T-helper 17 cell (primary cell): ENCODE data around the gene TMCC2. TPM values are rescaled to one million over a fixed set of nuclear protein-coding genes. Genes with fewer than 3 reads are reported as not detected.

Source experiments
- ATAC-seq: fragments of 150-1000 bp; cut with Tn5 transposase; 2 replicates; pipeline ENCODE4 v1.10.0; 2021; ENCODE audit warnings: mild to moderate bottlenecking, moderate library complexity
- DNase-seq, 3 donors: peaks; one replicate each; pipeline versions ENCODE4 v3.0.0 to v3.0.0-alpha.2; 2020 to 2021
- H3K9me3 ChIP-seq: one replicate; pipeline ENCODE4 v1.7.0; 2013; ENCODE audit warnings: low read length, mild to moderate bottlenecking; ENCODE audit not compliant: control insufficient read depth, poor library complexity, severe bottlenecking
- H3K27ac Mint-ChIP-seq: one replicate; pipeline ENCODE4 v1.8.0; 2022; ENCODE audit warnings: mild to moderate bottlenecking, moderate library complexity, mixed read lengths
- H3K27me3 Mint-ChIP-seq: one replicate; pipeline ENCODE4 v1.8.0; 2022; ENCODE audit warnings: mixed read lengths
- H3K36me3 Mint-ChIP-seq: one replicate; pipeline ENCODE4 v1.8.0; 2022; ENCODE audit warnings: low read depth, mixed read lengths
- H3K4me1 Mint-ChIP-seq: one replicate; pipeline ENCODE4 v1.8.0; 2022; ENCODE audit warnings: mild to moderate bottlenecking, mixed read lengths
- H3K4me3 Mint-ChIP-seq: one replicate; pipeline ENCODE4 v1.8.0; 2022; ENCODE audit warnings: mild to moderate bottlenecking, moderate library complexity, mixed read lengths
- total RNA-seq, 4 donors: library from RNA in 2 of 4; stranded (reverse) in 2 of 4; gene quantifications; one replicate each; pipeline ENCODE4 v1.2.3 and lab custom pipeline; 2022 to 2026

TMCC2 gene
- total RNA-seq, 2 donors from 2014 or later, result 0.65 to 10.2 TPM

DNA sequence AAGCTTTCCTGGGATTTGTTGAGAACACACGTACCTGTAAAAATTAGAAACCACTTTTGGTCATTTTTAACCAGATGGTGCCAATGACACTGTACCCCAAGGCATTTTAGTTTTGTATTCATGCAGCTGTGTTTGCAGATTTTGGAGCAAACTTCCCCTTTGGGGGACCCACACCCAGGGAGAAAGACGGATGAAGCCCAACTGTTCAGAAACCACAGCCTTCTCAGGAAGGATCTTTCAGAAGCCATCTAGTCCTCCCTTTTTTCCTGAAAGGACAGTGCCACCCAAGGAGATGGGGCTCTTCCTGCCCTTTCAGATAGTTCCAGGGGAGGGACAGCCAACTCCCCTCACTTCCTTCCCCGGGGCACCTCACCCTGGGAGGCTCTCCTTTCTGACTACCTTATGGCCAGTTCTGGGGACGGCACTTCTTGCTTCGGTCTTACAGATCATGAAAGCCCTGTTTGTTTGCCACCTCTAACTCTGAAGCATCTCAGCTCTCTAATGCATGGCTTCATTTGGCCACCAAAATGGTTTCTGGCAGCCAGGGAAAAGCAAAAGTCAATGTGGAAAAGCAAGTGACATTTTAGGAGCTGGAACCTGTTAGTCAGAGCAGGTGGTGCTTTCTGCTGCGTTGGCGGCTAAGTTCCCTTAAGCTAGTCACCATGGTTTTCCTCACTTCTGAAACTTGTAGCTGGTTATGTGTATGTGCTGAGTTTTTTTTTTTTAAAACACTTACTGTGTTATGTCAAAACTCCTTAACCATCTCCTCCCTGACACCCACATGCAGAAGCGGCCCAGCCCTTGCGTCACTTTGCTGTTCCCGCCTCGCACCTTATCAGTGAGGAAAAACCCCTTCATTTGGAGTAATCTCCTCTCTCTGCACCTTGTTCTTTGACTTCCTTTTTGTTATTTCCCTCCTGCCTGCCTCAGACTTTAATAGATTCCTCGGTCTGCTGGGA, 10.1 kb downstream of the TMCC2 start:
- ATAC-seq, result no peak
- H3K4me3 Mint-ChIP-seq, result no peak overlapping the region
- no peak for DNase-seq

DNA sequence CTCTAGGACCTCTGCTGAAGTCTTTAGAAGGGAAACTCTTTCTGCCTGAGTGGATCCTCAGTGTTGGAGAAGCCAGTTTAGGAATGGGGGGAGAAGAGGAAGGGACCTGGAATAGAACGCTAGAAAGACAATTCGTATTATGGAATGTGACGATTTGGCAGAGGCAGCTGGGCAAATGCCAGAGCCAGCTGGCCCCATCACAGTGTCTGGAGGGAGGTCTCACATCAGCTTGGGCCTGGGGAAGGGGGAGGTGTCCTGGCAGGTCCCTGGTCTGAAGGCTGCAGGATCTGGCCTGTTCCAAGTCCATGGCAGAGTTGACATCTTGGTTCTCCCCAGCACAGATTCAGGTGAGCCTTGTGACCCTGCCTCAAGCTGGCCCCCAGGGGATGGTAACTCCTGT, 11.3 kb downstream of the TMCC2 start:
- Mint-ChIP-seq H3K4me3 (no peak overlapping the region), H3K27me3 (peaks cover 36% of the 10 kb centered on the region), H3K4me1 (peaks cover 5% of the 10 kb centered on the region), H3K27ac (no peak overlapping the region), H3K36me3 (peaks cover 6% of the 10 kb centered on the region)
- no peak for DNase-seq
- no peak for ATAC-seq
- no peaks in the 10 kb centered on the region for H3K9me3 ChIP-seq

More for the DNA sequence above, 10.1 kb downstream of the TMCC2 start:
- H3K9me3 ChIP-seq, result no peaks in the 10 kb centered on the region
- H3K27ac Mint-ChIP-seq, result no peak overlapping the region
- peaks cover 5% of the 10 kb centered on the region for H3K4me1 Mint-ChIP-seq
- H3K27me3 Mint-ChIP-seq, result peaks cover 41% of the 10 kb centered on the region
- peaks cover 6% of the 10 kb centered on the region for H3K36me3 Mint-ChIP-seq

- H3K4me1 Mint-ChIP-seq, result peaks cover 5% of the 10 kb centered on the region
- no peak for ATAC-seq
These were observed 12.4 kb downstream of the TMCC2 start for GRCh38 chr1:205240118-205240517.

DNA sequence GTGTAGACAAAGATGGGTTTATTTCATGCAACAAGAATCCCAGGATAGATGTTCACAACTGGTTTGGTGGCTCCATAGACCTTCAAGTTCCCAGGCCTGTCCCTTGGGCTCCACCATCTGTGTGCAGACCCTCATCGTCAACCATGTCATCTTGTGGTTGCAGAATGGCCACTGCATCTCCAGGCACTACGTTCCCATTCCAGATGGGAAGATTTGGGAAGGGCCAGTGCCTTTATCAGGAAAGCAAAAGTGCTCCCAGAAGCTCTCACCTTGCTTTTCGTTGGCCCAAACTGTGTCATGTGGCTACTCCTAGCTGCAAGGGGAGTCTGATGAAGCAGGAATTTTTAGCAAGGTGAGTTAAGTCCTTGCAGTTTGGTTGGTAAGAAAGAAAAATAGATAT, 12.8 kb downstream of the TMCC2 start:
- no peak overlapping the region for H3K4me3 Mint-ChIP-seq
- no peak overlapping the region for H3K27ac Mint-ChIP-seq
- H3K36me3 Mint-ChIP-seq, result peaks cover 6% of the 10 kb centered on the region
- ATAC-seq, result no peak
- H3K4me1 Mint-ChIP-seq, result peaks cover 5% of the 10 kb centered on the region
- DNase-seq, result no peak
- H3K9me3 ChIP-seq, result no peaks in the 10 kb centered on the region
- peaks cover 35% of the 10 kb centered on the region for H3K27me3 Mint-ChIP-seq

More at GRCh38 chr1:205240118-205240517, 12.4 kb downstream of the TMCC2 start:
- H3K4me3 Mint-ChIP-seq, result no peak overlapping the region
- H3K27ac Mint-ChIP-seq, result no peak overlapping the region
- peaks cover 6% of the 10 kb centered on the region for H3K36me3 Mint-ChIP-seq
- H3K9me3 ChIP-seq, result no peaks in the 10 kb centered on the region
- peaks cover 35% of the 10 kb centered on the region for H3K27me3 Mint-ChIP-seq
- no peak for DNase-seq

- ATAC-seq, result no peak
- Mint-ChIP-seq H3K27me3 (peaks cover 31% of the 10 kb centered on the region), H3K4me3 (no peak overlapping the region), H3K4me1 (peaks cover 5% of the 10 kb centered on the region), H3K36me3 (peaks cover 5% of the 10 kb centered on the region), H3K27ac (no peak overlapping the region)
- no peak for DNase-seq
- no peaks in the 10 kb centered on the region for H3K9me3 ChIP-seq
These were observed 13.8 kb downstream of the TMCC2 start for GRCh38 chr1:205241366-205242030.

DNA sequence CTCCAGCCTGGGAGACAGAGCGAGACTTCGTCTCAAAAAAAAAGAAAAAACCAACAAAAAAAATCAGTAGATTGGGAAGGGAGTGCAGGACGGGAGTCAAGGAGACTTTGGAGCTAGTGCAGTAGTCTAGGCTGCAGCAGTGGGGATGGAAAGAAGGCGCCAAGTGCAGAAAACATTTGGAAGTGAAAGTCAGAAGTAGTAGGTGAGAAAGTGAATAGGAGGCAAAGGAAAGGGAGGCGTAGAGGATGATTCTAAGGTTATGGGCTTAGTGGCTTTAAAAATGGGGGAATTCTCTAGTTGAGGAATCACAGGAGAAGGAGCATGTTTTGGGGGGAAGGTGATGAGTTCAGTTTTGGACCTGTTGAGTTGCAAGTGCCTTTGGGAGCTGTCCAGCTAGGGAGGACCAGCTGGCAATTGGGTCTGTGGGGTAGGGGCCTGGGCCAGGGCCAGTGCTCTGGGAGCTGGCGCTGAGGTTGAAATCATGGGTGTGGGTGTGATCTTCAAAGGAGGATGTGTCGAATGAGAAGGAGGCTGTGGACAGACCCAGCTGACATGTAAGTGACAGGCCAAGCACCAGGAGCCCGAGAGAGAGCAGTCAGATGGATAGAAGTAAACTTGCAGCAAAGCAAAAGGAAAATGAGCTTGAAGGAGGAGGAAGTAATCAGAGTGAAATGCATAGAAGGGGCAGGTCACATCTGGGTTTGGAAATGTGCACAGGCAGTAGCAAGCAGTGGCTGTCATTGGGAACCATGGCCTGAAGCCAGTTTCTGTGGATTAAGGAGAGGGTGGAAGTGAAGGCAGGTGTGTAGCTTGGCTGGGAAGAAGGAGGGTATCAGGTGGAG, 15.8 kb downstream of the TMCC2 start:
- H3K4me1 Mint-ChIP-seq, result no peaks in the 10 kb centered on the region
- no peak overlapping the region for H3K27ac Mint-ChIP-seq
- no peaks in the 10 kb centered on the region for H3K9me3 ChIP-seq
- H3K4me3 Mint-ChIP-seq, result no peak overlapping the region
- ATAC-seq (no peak), DNase-seq (no peak)
- H3K36me3 Mint-ChIP-seq, result peaks cover 3% of the 10 kb centered on the region
- peaks cover 10% of the 10 kb centered on the region for H3K27me3 Mint-ChIP-seq

DNA sequence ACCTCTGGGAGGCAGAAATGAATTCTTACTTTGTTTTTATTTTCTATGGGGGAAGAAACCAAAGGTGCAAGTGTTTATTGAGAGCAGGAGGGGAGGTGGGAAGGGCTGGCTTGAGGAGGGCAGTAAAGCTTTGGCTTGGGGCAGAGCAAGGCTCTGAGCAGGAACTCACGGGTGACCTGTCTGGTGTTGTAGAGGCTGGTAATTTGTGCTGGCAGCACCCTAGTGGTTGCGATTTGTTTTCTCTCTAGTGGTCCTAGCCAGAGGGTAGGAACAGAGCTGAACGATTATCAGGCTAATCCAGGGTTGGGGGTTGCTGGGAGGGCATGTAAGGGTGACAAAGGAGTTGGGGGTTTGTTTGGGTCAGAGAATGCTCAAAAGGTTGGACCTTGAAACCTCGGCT, 16.6 kb downstream of the TMCC2 start:
- ATAC-seq, result no peak
- no peak for DNase-seq
- Mint-ChIP-seq H3K4me1 (no peaks in the 10 kb centered on the region), H3K36me3 (peaks cover 3% of the 10 kb centered on the region), H3K27me3 (peaks cover 2% of the 10 kb centered on the region), H3K4me3 (no peak overlapping the region), H3K27ac (no peak overlapping the region)
- no peaks in the 10 kb centered on the region for H3K9me3 ChIP-seq

DNA sequence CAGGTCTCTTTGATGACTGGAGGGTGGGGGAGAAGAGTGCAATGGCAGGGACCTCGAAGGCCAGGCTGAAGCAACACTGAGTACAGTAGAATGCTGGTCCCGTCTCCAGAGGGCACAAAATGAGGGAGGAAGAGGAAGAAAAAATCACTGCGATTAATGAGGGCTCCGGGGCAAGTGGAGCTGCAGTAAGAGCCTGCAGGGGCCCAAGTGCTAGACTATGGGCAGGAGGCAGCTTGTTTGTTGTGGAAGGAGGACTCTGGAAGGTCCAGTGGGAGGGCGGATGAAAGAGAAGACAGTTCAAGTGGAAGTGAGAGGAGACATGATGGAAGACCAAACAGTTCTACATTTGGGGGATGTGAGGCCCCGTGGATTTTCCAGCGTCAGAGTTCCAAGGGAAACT, 17.4 kb downstream of the TMCC2 start:
- peaks cover 6% of the 10 kb centered on the region for H3K27me3 Mint-ChIP-seq
- ATAC-seq (no peak), DNase-seq (no peak)
- no peak overlapping the region for H3K4me3 Mint-ChIP-seq
- H3K9me3 ChIP-seq, result no peaks in the 10 kb centered on the region
- H3K4me1 Mint-ChIP-seq, result no peaks in the 10 kb centered on the region
- H3K27ac Mint-ChIP-seq, result no peak overlapping the region
- H3K36me3 Mint-ChIP-seq, result peaks cover 3% of the 10 kb centered on the region

GRCh38 chr1:205246351-205247119, 18.8 kb downstream of the TMCC2 start:
- no peaks in the 10 kb centered on the region for H3K9me3 ChIP-seq
- Mint-ChIP-seq H3K36me3 (peaks cover 3% of the 10 kb centered on the region), H3K27me3 (peaks cover 7% of the 10 kb centered on the region), H3K27ac (no peak overlapping the region), H3K4me3 (no peak overlapping the region), H3K4me1 (no peaks in the 10 kb centered on the region)
- ATAC-seq, result no peak
- no peak for DNase-seq

GRCh38 chr1:205247130-205247921, 19.6 kb downstream of the TMCC2 start:
- H3K4me1 Mint-ChIP-seq, result no peaks in the 10 kb centered on the region
- ATAC-seq (no peak), DNase-seq (no peak)
- no peak overlapping the region for H3K4me3 Mint-ChIP-seq
- H3K27me3 Mint-ChIP-seq, result peaks cover 7% of the 10 kb centered on the region
- H3K36me3 Mint-ChIP-seq, result peaks cover 3% of the 10 kb centered on the region
- no peak overlapping the region for H3K27ac Mint-ChIP-seq
- H3K9me3 ChIP-seq, result no peaks in the 10 kb centered on the region

DNA sequence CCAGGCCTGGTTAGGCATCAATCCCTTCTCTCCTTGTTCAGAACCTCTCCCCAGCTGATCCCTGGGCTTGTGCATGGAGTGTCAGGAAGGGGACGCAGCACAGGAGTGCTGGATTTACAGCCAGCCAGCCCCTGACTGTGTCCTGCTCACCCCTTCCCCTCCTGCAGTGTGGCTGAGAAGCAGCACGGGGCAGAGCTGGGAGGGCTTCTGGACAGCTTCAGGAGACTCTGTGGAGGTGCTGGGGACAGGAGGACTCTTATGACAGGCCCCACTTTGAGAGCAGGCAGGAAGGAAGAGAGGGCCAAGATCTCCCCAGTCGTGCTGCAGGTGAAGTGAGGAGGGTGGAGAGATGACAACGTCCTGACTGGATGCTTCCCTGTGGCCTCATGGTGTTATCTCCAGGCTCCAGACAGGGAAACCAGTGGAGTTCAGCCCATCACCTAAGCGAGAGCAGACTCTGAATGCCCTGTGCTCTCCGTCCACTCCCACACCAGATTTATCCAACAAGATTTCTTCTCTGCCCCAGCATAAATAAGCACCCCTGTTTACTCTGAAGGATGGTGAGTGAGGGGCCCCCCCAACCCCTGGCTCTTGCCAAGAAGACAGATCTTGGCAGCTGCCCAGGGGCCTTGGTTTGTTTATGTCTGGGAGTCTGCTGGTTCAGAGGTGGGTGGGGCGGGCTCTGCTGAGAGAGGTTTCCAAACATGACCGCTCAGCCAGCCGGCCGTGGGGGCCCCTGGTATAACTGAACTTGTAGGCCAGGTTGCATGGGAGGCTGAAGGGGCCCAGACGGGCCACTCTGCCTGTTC, 21.3 kb downstream of the TMCC2 start:
- DNase-seq, result no peak
- no peaks in the 10 kb centered on the region for H3K9me3 ChIP-seq
- H3K27ac Mint-ChIP-seq, result no peak overlapping the region
- no peak for ATAC-seq
- peaks cover 7% of the 10 kb centered on the region for H3K27me3 Mint-ChIP-seq
- no peaks in the 10 kb centered on the region for H3K4me1 Mint-ChIP-seq
- no peaks in the 10 kb centered on the region for H3K36me3 Mint-ChIP-seq
- H3K4me3 Mint-ChIP-seq, result no peak overlapping the region
